AG04450 (cell line): ENCODE measurements around the gene ZBTB11. TPM values are rescaled to one million over a fixed set of nuclear protein-coding genes. Genes with fewer than 3 reads are reported as not detected.
"Not testable (repeated sequence)": the region's sequence is repeated elsewhere in the genome, so short reads cannot be mapped to it uniquely, and the experiment has no call there.

ENCODE experiments used
- CTCF ChIA-PET: fragments of 300-600, 350-600 bp; formaldehyde crosslinking; extraction: SDS; loops from one replicate; lab custom pipeline; 2022; ENCODE audit warnings: antibody characterized with exemption, inconsistent platforms; lab: Charles Lee
- POLR2A ChIA-PET: fragments of 350-600 bp; formaldehyde crosslinking; extraction: SDS; loops from one replicate; lab custom pipeline; 2021; ENCODE audit warnings: antibody characterized with exemption, inconsistent platforms; lab: Yijun Ruan, JAX
- DNase-seq: peaks from one replicate; pipeline ENCODE4 v3.0.0-alpha.2; 2011; ENCODE audit warnings: low read depth, low spot score
- H3K27ac ChIP-seq: one replicate; pipeline ENCODE4 v1.5.1; 2012; ENCODE audit warnings: low read depth, low read length, control low read depth
- H3K27me3 ChIP-seq: one replicate; pipeline ENCODE4 v1.6.0; 2012; ENCODE audit warnings: low read length; ENCODE audit not compliant: control insufficient read depth, insufficient read depth
- H3K4me3 ChIP-seq: 2 replicates; pipeline ENCODE4 v1.5.1; 2011; ENCODE audit warnings: mild to moderate bottlenecking, low read depth, low read length, control low read depth
- H3K9me3 ChIP-seq: 2 replicates; pipeline ENCODE4 v1.5.1; 2012; ENCODE audit warnings: low read length; ENCODE audit not compliant: control insufficient read depth, insufficient read depth
- CTCF ChIP-seq: IDR thresholded peaks from 2 replicates; pipeline ENCODE4 v1.5.1; 2011; ENCODE audit warnings: low read depth, low read length, control low read depth, inconsistent platforms
- polyA plus RNA-seq: library from polyadenylated mRNA; depleted of rRNA; stranded (reverse); fragments of >200 nt; gene quantifications from 2 replicates; pipeline ENCODE4 v1.2.3, GENCODE V29; 2011

The ZBTB11 gene
- polyA plus RNA-seq, 1 experiment: 13.8 TPM

GRCh38 chr3:101619734-101620133 lies 57.2 kb downstream of the ZBTB11 start:
- DNase-seq: no peak
- no peak for TF ChIP-seq CTCF
- Histone ChIP-seq H3K9me3 (peaks cover 3% of the 10 kb centered on the region), H3K27ac (no peak overlapping the region), H3K4me3 (no peak overlapping the region), H3K27me3 (no peaks in the 10 kb centered on the region)
- POLR2A ChIA-PET: no interaction called here
- CTCF ChIA-PET: no interaction called here

- no peaks in the 10 kb centered on the region for H3K9me3 ChIP-seq
- CTCF ChIA-PET: interaction anchor here (0.5 kb wide), 1 partner anchor 27 kb away, joined by 5 read pairs; no protein-coding TSS in a partner anchor
- H3K27me3 ChIP-seq: no peaks in the 10 kb centered on the region
- no peak overlapping the region for H3K27ac ChIP-seq
- POLR2A ChIA-PET: no interaction called here
- TF ChIP-seq CTCF: no peak
- DNase-seq: no peak
- no peak overlapping the region for H3K4me3 ChIP-seq
Measured at GRCh38 chr3:101618726-101619125, 58.2 kb downstream of the ZBTB11 start.

GRCh38 chr3:101617478-101617877 lies 59.5 kb downstream of the ZBTB11 start:
- H3K4me3 ChIP-seq: no peak overlapping the region
- no peak for DNase-seq
- H3K9me3 ChIP-seq: no peaks in the 10 kb centered on the region
- no peaks in the 10 kb centered on the region for H3K27me3 ChIP-seq
- POLR2A ChIA-PET: no interaction called here
- CTCF ChIA-PET: no interaction called here
- no peak for TF ChIP-seq CTCF
- H3K27ac ChIP-seq: no peak overlapping the region

GRCh38 chr3:101615525-101615924 lies 61.4 kb downstream of the ZBTB11 start:
- POLR2A ChIA-PET: no interaction called here
- no peaks in the 10 kb centered on the region for H3K27me3 ChIP-seq
- H3K4me3 ChIP-seq: no peak overlapping the region
- H3K9me3 ChIP-seq: no peaks in the 10 kb centered on the region
- no peak overlapping the region for H3K27ac ChIP-seq
- CTCF ChIA-PET: no interaction called here
- DNase-seq: no peak
- no peak for TF ChIP-seq CTCF

- POLR2A ChIA-PET, H3K27ac ChIP-seq, H3K27me3 ChIP-seq, H3K9me3 ChIP-seq, H3K4me3 ChIP-seq, DNase-seq, CTCF ChIA-PET: not testable (repeated sequence)
Measured at GRCh38 chr3:101613014-101613413, 63.9 kb downstream of the ZBTB11 start.

- Histone ChIP-seq H3K27ac (no peak overlapping the region), H3K4me3 (no peak overlapping the region), H3K27me3 (no peaks in the 10 kb centered on the region), H3K9me3 (no peaks in the 10 kb centered on the region)
- ChIA-PET POLR2A (no interaction called here), CTCF (interaction anchor here (1.3 kb wide), 1 partner anchor 10 kb away, joined by 3 read pairs; no protein-coding TSS in a partner anchor)
- no peak for DNase-seq
- no peak for TF ChIP-seq CTCF
Measured at GRCh38 chr3:101611023-101611422, 65.9 kb downstream of the ZBTB11 start.

GRCh38 chr3:101605398-101605797 lies 71.5 kb downstream of the ZBTB11 start:
- H3K4me3 ChIP-seq, CTCF ChIA-PET: not testable (repeated sequence)
- POLR2A ChIA-PET: interaction anchor here (1.2 kb wide), 1 partner anchor 44 kb away, joined by 3 read pairs; the partner anchor contains the start of gene TRMT10C

More at GRCh38 chr3:101605398-101605797, 71.5 kb downstream of the ZBTB11 start:
- H3K27ac ChIP-seq, H3K9me3 ChIP-seq, H3K27me3 ChIP-seq, DNase-seq: not testable (repeated sequence)
